HG02970 (cell line): ENCODE results near the gene USP43.

Experiments
- ATAC-seq: cut with Tn5 transposase; IDR thresholded peaks from one replicate; pipeline ENCODE4 v1.9.1; 2021; ENCODE audit warnings: mild to moderate bottlenecking, moderate library complexity, moderate number of reproducible peaks; ENCODE audit not compliant: unreplicated experiment, low FRiP score

USP43 gene

DNA sequence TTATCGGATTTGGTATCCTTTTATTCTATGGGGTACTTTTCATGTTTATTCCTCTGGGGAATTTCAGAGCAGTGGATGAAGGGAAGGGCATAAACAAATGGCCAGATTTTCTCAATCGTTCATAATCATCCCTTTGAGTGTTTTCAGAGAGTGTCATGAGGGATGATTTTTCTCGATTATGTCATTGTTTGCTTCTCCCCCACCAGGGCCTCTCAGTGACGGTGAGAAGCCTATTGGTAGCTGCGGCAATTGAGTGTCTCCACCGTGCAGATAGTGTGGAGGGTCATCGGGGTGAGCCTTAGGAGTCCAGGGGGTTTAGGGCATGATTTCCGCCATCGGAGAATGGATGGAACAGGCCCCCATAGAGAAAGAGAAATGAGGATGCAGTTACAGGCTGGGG lies 57.2 kb downstream of the USP43 start:
- no peak for ATAC-seq

DNA sequence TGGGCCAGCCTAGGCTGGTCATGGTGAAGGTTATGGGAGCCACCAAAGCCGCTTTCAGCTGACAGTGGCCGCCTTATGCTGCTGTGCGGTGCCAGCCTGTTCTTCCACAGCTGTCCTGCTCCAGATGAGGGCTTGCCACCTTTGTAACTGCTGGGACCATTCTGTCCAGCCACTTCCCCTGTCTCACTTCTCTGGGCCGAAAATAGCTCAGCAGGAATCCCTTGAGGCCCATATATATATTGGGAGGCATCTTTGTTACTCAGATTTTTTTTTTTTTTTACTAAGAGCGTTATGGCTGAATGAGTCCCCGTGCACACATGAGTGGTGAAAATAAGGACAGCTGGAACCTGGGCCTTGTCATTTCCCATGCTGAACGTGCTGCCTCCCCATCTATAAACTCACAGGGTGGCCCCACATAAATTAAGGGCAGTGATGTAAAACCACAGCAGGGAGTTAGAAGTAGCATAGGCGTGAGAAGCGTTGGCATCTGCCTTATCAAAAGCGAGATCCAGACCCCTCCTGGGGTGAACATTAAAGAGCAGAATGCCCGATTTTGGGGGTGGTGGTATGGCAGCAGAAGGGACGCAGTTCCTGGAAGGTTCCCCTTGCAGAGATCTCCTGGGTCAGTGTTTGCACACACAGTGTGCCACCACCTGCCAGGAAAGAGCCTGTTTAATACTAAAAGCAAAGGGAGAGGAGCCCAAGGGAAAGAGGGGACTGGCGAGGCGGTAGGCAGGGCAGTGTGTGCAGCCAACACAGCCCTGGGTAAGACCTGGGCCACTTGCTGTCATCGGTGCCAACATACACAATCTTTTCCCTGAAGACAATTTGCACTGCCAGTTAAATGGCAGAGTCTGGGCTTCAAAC lies 57.8 kb downstream of the USP43 start:
- ATAC-seq = no peak

DNA sequence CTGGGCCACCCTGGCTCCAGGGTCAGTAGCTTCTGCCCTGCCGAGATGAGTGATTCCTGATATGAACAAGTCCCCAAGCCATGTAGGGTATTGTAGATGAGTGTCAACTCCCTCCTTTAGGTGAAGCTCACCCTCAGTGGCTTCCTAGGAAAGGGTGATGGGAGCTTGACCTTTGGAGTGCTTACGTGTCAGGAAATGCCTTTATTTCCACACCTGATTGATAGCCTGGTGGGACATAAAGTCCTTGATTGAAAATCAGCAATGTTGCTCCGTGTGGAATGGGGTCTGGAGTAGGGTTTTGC lies 58.4 kb downstream of the USP43 start:
- ATAC-seq = no peak

DNA sequence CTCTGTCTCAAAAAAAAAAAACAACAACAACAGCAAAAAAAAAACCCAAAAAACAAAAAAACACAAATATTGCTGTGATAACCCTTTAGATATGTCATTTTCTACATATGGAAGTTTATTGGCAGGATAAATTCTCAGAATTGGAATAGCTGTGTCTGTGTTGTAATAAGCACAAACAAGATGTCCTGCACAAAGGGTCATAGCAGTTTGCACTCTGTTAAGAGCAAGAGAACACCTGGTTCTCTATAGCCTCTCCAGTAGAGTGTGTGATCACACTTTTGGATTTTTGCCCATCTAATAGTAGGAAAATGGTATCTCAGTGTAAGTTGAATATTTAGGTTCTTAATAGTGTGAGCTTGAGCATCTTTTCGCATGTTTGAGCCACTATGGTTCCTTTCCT lies 60.4 kb downstream of the USP43 start:
- no peak for ATAC-seq

DNA sequence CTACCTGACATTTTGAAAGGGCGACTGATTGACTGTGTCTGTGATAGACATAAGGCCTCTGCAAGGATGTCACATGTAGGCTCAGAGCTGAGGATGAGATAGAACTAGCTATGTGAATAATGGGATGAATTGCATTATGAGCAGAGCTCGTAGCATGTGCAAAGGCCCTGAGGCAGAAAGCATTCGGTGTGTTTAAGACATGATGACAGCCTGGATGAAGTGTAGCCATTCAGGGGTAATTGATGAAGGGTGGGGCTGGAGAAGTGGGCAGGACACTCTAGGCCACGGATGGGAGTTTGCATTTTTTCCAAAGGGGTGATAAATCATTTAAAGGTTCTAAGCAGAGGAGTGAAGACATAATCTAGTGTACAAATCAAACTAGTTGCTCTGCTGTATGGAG lies 62.6 kb downstream of the USP43 start:
- ATAC-seq = no peak

DNA sequence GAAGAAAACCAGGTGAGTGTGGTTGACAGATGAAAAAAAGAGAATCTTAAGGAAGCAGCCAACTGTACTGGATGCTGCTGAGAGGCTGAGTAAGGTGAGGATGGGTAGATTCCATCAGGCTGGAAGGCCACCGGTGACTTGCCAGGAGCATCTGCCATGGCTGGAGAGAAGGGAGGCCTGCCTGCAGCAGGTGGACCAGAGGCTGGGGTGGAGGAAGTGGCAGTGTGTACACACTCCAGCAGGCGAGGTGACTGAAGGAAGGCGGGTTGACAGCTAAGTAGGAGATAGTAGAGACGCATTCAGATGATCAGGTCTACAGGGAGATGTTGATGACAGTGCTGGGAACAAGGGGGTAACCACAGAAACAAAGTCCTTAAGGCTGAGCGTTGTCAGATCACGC lies 69.5 kb downstream of the USP43 start:
- no peak for ATAC-seq

DNA sequence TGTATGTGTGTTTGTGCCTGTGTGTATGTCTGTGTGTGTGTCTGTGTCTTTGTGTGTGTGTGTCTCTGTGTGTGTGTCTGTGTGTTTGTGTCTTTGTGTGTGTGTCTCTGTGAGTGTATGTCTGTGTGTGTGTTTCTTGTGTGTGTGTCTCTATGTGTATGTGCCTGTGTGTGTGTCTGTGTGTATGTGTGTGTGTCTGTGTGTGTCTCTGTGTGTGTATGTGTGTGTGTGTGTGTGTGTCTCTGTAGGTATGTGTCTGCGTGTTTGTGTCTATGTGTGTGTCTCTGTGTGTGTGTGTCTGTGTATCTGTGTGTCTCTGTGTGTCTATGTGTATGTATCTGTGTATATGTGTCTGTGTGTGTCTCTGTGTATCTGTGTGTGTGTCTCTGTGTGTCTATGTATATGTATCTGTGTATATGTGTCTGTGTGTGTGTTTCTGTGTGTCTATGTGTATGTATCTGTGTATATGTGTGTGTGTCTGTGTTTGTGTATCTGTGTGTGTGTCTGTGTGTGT lies 70.2 kb downstream of the USP43 start:
- ATAC-seq = no peak

DNA sequence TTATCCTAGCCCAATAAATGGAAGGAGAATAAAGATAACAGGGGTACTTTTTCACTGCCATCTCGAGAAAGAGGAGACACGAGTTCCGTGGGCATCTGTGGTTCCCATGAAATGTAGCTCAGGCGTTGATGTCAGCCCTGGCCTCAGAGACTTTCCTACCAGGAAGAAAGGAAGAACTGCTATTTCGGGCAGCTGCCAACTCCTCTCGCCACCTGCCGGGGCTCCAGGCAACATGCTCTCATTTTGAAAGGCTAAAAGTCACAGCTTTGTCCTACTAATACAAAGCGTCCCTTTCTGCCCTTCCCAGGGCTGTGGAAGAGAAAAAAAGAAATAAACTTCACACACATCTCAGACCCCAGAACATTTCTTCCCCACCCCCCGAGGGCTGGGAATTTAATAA lies 80.3 kb downstream of the USP43 start:
- ATAC-seq = no peak

DNA sequence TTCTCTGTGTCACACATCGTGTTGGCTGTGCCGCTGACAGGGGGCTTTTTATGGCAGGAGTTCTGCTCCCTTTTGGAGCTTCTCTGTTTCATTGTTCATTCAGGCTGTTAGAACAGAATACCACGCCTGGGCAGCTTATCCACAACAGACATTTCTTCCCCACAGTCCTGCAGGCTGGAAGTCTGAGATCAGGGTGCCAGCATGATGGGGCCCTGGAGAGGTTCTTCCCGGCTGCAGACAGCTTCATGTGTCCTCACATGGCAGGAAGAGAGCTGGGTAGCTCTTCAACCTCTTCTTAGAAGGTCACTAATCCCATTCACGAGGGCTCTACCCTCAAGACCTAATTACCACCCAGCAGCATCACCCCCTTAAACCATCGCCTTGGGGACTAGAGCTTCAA lies 81.0 kb downstream of the USP43 start:
- ATAC-seq = no peak

DNA sequence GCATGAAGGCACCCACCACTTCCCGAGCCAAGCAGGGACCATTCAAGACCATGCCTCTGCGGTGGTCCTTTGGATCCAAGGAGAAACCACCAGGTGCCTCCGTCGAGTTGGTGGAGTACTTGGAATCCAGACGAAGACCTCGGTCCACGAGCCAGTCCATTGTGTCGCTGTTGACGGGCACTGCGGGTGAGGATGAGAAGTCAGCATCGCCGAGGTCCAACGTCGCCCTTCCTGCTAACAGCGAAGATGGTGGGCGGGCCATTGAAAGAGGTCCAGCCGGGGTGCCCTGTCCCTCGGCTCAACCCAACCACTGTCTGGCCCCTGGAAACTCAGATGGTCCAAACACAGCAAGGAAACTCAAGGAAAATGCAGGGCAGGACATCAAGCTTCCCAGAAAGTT lies 82.7 kb downstream of the USP43 start:
- ATAC-seq = no peak

DNA sequence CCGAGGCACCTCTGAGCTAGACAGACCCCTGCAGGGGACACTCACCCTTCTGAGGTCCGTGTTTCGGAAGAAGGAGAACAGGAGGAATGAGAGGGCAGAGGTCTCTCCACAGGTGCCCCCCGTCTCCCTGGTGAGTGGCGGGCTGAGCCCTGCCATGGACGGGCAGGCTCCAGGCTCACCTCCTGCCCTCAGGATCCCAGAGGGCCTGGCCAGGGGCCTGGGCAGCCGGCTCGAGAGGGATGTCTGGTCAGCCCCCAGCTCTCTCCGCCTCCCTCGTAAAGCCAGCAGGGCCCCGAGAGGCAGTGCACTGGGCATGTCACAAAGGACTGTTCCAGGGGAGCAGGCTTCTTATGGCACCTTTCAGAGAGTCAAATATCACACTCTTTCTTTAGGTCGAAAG lies 83.2 kb downstream of the USP43 start:
- no peak for ATAC-seq

DNA sequence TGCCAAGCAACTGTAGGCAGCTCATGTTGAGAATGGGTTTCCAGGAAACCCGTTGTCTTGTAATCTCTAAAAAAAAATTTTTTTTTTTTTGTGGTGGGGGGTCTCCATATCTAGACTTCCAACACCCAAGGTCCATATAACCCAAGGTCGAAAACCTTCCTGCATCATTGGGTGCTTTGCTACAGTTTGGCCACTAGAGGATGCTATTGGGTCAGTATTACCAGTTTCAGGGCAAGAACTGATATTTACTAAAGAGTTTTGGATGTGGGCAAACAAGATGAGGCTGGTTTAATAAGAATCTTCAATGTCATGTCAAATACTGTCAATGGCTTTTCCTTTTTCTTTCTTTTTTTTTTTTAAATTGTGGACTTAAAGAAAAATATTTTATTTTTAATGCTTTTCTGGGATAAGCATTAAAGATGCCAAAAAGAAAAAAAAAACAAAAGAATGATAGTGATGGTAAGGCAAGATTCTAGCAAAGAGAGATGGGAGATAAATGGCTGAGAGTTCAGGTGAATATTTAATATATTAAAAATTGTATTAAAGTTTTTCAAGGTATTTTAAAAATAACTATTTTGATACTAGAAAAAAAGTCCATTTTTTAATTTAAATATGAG lies 83.8 kb downstream of the USP43 start:
- no peak for ATAC-seq

DNA sequence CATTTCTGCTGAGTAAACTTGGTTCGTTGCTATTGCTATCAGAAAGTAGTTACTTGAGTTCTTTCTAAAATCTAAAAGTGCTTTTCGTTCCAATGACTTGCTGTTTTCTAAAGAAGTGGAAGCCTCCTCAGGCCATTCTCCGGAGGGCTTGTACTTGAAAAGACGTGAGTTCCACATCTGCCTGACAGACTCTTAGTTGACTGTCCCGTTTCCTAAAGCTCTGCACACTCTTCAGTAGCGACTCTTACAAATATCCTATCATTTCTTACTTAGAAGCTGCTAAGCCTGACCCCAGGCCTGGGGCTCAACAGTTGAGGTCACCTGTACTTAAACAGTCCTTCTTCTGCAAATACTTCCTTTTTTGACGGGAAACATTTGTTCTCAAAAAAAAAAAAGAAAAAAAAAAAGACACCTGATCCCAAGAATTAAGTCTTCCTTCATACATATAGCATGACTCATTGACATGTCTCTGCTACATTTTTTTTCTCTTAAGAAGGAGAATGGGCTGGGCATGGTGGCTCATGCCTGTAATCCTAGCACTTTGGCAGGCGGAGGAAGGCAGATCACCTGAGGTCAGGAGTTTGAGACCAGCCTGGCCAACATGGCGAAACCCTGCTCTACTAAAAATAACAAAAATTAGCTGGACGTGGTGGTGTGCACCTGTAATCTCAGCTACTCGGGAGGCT lies 84.6 kb downstream of the USP43 start:
- no peak for ATAC-seq

DNA sequence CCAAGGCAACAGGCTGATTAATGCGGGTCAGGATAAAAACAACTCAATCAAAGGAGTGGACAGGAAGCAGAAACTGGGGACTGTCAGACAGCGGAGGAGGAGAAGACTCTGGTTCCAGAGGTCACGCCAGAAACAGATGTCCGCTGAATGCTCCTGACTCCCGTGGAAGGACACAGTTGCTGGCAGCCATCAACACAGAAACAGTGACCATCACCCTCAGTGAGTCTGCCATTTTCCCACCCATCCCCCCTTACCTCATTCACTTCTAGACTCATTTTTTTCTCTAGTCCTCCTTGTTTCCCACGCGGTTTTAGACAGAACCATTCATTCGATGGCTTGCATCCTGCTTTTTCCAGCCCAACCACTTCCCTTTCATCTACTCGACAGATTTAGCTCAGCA lies 105.2 kb downstream of the USP43 start:
- no peak for ATAC-seq

DNA sequence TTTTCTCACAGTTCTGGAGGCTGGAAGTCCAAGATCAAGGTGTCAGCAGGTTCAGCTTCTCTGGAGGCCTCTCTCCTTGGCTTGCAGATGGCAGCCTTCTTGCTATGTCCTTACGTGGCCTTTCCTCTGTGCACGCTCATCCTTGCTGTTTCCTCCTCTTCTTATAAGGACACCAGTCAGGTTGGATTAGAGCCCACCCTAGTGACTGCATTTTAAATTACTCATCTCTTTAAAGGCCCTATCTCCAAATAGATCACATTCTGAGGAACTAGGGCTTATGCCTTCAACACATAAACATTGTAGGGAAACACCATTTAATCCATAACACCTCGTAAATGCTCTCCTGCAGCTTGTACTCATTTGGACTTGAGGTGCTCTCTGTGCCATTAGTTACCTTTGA lies 109.8 kb downstream of the USP43 start:
- no peak for ATAC-seq

DNA sequence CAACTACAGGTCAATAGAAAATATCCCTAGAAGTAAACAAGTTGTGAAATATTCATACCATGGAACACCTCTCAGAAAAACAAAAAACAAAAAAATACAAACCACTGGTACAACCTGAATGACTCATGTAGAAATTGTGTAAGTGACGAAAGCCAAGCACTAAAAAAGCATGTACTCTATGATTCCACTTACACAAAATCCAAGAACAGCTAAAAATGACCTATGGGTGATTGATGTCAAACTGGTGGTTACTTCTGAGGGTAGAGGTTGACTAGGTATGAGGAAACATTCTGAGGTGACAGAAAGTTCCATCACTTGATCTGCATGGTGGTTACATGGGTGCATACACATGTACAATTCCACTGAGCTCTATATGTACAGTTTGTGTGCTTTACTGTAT lies 114.9 kb downstream of the USP43 start:
- no peak for ATAC-seq

DNA sequence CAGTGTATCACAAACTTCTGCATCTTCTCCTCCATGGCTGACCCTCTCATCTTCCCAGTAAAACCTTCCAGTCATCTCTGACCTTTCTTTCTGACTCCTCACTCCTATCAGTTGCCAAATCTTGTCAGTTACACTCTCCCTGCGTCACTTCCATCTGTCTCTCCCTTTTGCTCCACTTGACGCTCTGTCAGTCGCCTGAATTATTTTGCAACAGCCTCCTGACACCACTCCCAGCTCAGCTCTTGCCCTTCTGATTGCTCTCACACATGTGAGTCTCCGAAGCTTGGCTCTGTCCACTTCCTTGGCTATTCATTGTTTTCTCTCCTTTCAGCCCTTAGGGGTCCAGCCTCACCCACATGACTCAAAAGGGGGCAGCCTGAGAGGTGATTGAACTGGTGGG lies 118.3 kb downstream of the USP43 start:
- ATAC-seq = no peak

DNA sequence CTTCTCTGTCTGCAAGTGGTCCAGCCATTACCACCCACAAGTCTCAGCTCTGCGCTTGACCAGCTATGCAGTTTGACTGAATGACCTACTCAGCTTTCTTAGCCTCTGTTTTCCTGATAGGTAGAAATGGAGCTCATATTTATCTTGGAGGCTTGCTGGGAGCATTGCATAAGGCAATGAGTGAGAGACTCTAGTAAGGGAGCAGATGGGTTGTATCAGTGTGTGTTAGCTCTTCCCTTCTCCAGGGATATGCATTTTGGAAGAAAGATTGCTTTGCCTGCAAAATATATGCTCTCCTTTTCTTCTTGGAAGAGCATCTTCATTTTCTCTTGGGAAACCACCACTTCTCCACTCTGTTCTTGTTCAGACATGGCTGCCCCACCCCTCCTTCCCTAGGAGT lies 120.0 kb downstream of the USP43 start:
- no peak for ATAC-seq

DNA sequence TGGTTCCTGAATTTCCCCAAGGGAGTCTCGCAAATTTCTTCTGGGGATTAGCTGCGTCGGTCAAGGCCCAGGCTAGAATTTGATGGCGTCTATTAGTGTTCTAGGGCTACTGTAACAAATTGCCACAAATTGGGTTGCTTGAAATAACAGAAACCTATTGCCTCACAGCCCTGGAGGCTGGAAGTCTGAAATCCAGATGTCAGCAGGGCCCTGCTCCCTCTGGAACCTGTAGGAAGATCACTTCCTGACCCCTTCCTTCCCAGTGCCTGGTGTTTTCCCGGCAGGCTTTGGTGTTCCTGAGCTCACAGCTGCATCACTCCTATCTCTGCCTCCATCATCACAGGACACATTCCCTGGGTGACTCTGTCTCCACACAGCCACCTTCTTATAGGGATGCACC lies 121.7 kb downstream of the USP43 start:
- ATAC-seq = no peak

DNA sequence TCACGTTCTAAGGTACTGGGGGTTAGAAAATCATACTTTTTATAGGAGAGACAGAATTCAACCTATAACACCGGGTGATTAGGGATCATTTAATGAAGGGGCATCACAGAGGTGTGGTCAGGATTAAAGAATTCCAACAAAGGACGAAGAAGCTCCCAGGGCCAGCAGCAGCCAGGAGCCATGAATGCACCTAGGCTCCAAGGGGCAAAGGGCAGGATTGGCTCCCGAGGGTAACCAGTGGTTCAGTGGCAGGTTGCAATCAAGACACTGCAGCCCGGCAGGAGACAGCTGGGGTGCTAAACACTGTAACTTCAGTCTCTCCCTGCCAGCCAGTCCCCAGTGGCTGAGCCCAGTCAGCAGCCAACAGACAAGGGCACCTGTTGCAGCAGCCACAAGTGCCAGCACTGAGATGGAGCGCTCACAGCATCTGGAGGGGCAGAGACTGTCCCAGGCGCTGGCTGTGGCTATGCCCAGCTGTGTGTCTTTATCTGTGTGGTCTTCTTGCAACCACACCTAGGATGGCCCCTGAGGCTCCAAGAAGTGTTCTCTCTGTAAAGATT lies 122.2 kb downstream of the USP43 start:
- ATAC-seq = no peak

DNA sequence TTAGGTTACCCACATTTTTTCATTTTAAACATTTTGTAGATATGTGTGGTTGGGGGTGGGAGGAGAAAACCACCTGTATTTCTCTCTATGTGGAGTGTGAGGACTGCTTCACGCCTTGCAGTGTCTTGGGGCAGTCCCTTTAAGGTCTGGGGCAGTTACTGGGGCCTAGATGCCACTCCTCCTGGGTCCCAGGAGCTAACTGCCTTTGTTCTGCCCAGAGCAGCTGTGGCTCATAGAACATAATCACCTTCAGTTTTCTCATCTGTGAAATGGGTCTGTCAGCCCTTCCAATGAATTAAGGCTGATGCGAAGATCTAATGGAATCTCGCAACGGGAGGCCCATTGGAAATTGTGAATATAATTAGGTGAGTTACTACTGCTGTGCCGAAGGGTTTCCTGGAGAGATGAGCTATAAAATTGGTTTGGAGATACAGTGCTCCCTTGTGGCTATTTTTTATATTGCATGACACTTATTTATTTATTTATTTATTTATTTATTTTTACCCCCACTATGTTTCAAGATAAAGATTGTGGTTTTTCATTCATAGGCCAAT lies 123.1 kb downstream of the USP43 start:
- no peak for ATAC-seq
